Activated CD4-positive, alpha-beta T cell treated with anti-CD3 and anti-CD28 coated beads, Interleukin-10, Interleukin-2, amounts not matched to agents 100 ng/mL and 50 ng/mL, durations not matched to agents 16 hours and 8 hours (primary cell): ENCODE results near the gene SLC18A3.

Experiments used
- DNase-seq: peaks from one replicate; pipeline ENCODE4 v3.0.0-alpha.2; 2020

SLC18A3 gene

GRCh38 chr10:49631975-49632374 lies 21.9 kb downstream of the SLC18A3 start:
- DNase-seq: no peak

DNA sequence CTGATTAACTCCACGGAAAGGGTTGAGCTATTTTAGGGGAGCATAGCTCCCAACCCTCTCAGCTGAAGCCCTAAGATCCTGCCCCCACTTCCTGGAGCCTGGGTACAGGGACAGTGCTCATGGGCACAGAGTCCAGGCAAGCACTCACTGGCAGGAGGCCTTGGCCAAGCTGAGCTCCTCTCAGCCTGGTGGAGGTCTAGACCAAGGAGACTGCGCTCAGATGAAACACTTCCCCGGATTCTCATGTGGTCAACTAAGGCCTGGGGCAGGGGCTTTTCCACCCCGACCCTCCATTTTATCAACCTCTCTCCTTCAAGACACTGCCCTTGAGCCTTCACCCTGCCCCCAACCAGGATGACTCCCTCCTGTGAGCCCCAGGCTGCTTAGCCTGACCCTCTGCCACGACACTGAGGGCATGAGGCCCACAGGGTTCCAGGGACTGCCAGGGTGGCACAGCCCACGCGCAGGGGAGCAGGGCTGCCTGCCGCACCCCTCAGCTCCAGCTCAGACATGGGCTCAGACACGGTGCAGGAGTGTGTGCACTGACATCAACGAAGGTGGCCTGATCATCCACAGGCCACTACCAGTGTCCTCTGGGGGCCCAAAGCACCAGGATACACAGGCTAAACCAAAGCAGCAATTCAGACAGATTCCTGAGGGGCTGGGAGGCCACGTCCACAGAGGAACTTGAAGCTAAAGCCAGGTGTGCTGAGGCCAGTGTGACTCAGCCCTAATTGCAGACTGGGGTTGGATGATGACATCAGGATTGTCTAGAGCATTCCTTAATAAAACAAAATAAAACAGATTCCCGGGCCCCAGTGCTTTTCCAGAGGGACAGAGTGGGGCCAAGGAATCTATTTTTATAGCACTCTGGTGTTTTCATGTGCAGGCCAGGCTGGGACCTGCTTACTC lies 22.6 kb downstream of the SLC18A3 start:
- no peak for DNase-seq

DNA sequence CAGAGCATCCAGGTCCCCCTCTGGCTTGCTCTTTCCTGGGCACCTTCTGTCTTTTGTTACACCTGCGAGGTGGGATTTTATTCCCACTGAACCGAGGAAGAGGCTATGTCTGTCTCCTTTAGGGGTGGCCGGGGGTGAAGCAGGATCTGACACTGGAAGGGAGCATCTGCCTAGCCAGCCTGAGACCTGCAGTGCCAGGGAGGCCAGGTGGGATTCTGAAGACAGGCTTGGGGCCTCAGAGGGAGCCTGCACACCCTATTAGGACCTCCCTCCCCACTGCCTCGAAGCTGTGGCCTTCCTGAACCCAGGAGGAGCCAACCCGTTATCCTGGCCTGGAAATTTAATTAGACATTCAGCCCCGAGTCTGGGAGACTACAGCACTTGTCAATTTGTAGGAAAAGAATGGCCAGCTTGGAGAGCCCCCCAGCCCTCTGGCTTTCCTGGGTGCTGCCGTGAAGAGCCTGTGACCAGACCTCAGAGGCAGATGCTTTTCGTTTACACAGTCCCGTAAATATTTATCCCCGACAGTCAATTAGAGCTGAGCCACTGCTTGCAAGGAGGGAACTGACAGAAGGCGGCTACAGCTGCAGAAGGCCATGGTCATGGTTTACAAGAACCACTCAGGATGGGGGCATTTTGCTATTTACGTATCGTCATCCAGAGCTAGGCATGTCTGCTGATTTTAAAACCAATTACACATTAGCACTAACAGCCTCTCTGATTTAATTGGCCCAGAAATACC lies 23.4 kb downstream of the SLC18A3 start:
- DNase-seq: no peak

DNA sequence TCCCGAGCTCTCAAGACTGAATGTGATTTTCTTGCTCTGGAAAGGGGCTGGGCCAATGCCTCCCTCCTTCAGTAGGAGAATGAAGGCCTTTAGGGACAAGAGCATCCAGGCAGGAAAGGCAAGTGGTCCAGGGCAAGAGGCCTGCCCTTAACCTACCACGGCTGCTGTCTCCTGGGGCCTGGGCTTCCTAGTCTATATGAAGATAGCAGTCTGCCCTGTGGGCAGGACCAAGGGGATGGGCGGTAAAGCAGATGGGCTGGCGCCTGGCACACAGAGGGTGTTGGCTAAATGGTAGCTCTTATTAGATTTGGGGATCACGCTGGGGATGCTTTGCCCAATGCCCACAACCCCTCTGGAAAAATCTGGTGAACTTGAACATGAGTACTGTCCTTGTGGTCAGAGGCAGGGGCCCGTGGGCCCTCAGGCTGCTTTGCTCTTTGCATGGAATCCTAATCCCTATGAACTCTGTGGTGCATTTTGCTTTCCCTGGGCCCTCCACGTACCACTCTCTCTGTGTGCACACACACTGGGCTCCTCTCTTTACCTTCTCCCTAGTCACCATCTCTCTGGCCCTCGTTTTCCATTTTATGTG lies 24.1 kb downstream of the SLC18A3 start:
- no peak for DNase-seq

DNA sequence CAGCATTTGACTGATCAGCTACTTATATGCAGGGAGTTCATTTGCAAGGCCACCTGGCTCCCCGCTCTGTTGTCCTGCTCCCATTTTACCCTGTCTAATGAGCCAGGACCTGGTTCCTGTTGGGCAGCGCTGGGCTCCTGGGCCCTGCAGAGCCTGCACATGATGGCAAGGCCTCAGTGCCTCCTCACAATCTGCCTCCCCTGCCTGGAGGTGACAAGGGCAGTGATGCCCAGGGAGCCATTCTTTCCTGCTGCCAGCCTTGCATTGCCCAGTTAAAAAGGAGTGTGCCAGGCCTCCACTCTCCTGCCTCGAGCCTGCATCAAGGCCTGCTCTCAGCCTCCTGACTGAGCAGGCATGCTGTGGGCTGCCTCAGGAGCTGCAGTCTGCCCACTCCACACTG lies 32.2 kb downstream of the SLC18A3 start:
- no peak for DNase-seq

DNA sequence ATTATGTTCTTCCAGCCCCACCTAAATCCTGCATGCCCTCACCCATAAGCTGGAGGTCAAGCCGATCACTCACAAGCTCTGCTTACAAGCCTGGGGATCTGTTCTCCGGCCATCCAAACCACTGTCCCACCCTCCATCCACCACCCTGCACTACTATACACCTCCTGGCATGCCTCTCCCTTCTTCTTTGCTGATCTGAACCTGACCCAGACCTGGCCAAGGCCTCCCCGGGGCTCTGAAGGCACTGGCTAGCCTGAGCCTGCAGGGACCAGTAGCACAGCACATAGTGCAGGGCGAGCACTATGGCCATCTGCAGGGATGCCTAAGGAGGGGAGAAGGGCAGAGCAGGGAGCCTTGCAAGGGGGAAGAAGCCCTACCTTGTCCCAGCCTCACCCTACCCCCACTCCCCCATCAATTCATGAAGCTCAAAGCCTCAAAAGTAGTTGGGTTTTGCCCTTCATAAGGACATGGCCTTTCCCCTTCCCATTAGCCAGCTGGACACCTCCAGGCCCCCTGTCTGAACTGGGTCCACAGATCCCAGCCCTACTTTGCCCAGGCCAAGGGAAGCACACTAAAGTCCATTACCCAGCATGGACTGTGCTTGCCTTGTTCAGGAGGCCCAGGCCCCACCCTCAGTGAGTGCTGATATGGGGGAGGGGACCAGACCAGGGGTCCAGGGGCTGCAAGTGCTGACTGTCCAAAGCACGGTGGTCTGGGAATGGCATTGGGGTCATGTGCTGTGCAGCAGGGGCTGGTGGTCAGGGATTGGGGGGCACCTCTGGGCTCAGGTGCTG lies 33.3 kb downstream of the SLC18A3 start:
- DNase-seq: no peak

DNA sequence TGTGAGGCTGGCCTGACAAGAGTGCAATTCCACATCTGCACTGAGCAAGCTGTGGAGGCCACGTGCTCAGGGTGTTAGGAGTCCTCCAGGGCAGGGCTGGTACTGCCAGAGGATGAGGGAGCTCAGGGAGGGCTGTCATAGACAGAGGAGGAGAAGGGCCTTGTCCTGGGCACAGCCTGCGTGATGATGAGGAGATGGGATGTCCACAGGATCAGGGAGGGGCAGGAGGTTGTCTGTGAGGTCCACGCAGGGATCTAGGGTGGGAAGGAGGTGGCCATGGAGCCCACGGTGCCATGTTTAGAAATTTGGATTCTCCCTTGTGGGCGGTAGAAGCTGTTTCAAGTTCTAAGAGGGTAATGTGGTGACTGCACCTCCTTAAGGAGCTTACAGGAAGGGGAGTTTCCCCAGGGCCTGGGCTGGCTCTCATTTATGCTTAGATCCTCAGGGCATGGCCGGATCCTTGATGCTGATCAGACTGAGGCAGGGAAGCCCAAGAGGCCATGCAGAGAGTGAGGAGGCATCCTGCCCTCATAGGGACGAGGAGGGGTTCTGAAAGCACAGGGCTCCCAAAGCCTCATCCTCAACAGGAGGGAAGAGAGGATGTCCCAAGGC lies 34.0 kb downstream of the SLC18A3 start:
- no peak for DNase-seq

DNA sequence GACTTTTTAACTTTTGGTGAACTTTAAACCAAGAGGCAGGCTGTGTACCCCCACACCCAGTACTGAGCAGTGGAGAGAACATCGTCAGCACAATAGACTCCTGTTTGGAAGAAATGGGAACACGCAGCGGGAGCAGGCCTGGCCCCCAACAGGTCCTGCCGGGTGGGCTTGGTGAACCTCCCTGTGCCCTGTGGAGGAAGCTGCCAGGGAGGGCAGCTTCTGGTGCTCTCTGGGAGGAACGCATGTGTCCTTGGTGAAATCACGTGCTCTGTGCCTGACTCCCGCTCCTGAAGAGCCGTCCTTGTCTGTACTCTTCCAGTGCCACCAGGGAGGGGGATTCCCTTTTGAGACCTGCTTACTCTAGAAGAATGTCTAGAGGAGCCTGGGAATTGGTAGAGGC lies 35.3 kb downstream of the SLC18A3 start:
- DNase-seq: no peak

DNA sequence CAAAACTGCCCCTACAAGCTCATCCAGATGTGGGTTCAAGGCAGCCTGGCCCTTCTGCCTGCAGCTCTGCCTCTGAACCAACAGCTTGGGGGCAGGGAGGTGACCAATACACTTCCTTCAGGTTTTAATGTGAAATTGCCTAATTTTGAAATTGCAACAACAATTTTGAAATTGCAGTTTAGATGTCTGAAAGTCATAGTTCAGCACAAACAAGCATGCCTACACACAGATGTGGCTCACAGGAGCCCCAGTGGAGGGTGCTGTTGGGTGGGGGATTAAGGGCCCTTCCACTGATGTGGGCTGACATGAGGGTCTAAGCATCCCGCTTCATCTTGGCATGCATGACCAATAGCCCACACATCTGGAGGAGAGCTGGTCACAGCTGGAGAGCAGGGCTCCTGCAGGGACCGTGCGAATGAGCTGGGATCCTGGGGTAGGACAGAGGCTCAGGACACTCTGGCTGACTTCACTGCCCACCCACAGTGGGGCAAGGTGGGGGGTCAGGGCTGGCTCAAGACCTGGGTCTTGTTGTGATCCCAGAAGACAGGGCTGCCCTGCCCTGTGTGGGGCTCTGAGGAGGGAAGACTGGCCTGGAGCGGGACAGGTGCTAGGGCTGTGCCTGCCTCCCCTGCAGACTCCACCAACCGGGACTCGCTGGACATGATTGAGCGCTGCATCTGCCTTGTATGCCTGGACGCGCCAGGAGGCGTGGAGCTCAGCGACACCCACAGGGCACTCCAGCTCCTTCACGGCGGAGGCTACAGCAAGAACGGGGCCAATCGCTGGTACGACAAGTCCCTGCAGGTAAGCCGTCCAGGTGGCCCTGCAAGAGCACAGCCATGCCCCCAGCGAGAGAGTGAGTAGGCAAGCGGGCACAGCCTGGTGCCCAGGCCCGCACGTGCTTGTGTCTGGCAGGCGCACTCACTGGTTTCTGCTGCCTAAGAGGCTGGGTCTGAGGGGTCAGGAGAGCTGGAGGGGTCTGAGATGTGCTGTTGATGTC lies 36.1 kb downstream of the SLC18A3 start:
- no peak for DNase-seq

GRCh38 chr10:49647554-49647953 lies 37.4 kb downstream of the SLC18A3 start:
- DNase-seq: no peak

GRCh38 chr10:49647985-49648795 lies 38.1 kb downstream of the SLC18A3 start:
- no peak for DNase-seq

DNA sequence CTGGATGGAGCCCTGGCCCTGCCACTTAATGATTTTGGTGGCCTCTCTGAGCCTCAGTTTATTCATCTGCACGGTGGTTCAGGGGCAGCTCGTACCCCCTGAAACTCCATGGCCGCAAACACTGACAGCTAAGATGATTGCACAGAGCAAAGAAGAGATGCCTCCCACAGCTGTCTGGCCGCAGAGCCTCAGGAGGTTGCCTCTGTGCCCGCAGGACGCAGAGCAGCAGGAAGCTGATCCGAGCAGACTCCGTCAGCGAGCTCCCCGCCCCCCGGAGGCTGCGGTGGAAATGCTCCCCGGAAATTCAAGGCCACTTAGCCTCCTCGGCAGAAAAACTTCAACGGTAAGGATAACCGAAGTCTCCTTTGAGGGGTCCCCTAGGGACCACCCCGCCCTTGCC lies 39.2 kb downstream of the SLC18A3 start:
- DNase-seq: peak; percentile 53

GRCh38 chr10:49649936-49650723 lies 40.0 kb downstream of the SLC18A3 start:
- no peak for DNase-seq

GRCh38 chr10:49650724-49651034 lies 40.6 kb downstream of the SLC18A3 start:
- DNase-seq: no peak

DNA sequence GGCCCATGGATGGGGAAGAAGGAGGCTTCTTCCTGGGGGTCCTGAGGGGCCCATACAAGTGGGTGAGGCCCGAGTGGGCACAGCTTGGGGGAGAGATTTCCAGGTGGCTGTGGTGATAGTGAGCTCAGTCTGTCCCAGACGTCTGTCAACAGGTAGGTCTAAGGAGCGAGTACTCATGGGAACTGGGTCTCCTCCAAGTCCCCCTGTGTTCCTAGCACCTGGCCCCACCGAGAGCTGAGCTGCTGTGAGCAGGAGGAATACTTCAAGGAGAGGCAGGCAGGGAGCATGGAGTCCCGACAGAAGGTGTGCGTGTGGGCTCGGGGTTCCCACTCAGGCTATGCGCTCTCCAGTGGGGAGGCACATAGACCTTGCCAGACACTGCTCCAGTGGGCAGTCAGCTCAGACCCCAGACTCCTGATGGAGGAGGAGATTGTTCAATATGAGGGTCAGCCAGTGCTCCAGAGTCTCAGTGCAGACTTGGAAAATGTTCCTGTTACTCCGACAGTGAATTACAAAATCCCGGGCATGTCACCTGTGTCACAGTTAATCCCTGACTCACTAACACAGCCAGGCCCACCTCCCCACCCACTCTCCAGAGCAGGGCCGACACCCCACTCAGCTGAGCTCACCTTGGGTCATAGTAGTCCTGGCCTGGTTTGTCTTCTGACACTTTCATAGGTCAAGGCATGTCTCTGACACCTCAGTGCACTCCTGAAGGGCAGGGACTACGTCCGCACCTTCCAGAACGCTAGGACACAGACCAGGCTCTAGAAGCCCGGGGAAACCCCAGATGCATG lies 41.1 kb downstream of the SLC18A3 start:
- no peak for DNase-seq

DNA sequence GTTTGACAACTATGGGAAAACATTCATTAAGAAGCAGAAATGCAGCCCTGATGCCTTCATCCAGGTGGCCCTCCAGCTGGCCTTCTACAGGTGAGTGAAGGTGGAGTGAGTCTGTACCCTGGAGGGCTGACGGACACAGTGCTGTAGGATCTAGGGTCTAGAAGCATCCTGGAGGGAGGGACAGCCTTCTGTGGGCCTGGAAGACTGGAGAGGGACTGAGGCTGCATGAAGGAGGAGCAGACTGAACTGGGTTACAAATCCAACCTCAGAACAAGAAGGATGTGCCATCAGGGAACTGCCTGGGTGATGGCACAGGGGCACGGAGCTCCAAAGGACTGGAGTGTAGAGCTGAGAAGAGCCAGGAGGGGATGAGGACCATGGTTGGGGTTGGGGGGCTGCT lies 41.8 kb downstream of the SLC18A3 start:
- no peak for DNase-seq

DNA sequence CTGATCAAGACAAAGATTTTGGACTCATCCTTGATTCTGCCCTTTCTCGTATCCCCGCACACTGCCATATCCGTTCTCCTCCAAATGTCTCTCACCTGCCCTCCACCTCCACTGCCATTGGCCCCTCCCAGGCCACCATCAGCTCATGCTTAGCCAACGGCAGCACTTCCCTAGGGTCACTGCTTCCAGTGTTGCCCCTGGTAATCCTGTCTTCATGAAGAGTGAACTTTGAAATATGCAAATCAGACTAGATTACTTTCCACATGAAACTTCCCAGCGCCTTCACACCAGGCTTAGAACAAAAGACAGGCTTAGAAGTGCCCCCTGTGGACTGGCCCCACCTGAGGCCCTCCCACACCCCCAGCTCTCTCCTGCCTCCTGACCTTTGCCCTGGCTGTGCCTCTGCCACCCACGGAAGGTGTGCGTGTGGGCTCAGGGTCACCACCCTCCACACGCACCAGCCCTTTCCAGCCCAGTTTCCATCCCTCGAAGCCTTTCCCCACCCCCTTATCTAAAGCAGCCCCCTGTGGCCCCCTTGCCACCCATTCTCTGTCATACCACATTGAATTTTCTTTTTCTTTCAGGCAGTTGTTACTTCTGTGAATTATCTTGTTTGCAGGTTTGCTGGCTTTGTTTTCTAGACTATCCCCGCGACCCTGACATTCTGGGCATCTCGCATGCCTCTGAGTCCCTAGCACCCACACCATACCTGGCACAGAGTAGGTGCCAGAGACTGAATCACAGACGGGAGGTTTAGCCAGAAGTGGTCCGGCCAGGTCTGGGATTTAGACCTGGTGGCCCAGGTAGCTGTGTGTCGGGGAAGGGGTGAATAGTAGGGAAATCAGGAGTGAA lies 42.5 kb downstream of the SLC18A3 start:
- no peak for DNase-seq
